Neural crest cell (in vitro differentiated cells): ENCODE results near the gene NTM. TPM values are rescaled to one million over a fixed set of nuclear protein-coding genes. Genes with fewer than 3 reads are reported as not detected.

Source experiments
- DNase-seq: peaks from one replicate; pipeline ENCODE4 v3.0.0; 2021; ENCODE audit warnings: low read depth, mixed read lengths, low spot score
- H3K27ac Mint-ChIP-seq: one replicate; pipeline ENCODE4 v1.8.0; 2021; ENCODE audit warnings: mild to moderate bottlenecking, mixed read lengths; ENCODE audit not compliant: unreplicated experiment
- H3K27me3 Mint-ChIP-seq: 2 replicates; pipeline ENCODE4 v1.8.0; 2021; ENCODE audit warnings: low read depth, mild to moderate bottlenecking, mixed read lengths
- H3K36me3 Mint-ChIP-seq: 2 replicates; pipeline ENCODE4 v1.8.0; 2021; ENCODE audit warnings: low read depth, mild to moderate bottlenecking, mixed read lengths
- H3K4me1 Mint-ChIP-seq: 2 replicates; pipeline ENCODE4 v1.8.0; 2021; ENCODE audit warnings: mixed read lengths
- H3K4me3 Mint-ChIP-seq: one replicate; pipeline ENCODE4 v1.8.0; 2021; ENCODE audit warnings: mild to moderate bottlenecking, mixed read lengths
- H3K9me3 Mint-ChIP-seq: 2 replicates; pipeline ENCODE4 v1.8.0; 2021; ENCODE audit warnings: mixed read lengths
- total RNA-seq: library from RNA; stranded (reverse); gene quantifications from 2 replicates; pipeline ENCODE4 v1.2.1, GENCODE V29; 2021
- TF ChIP-seq, protein P1 (sequence below): fragments of 200-600 bp; sonication (generic); conservative IDR thresholded peaks from 2 replicates; pipeline ENCODE4 v1.5.0; 2021; ENCODE audit warnings: antibody characterized with exemption, mild to moderate bottlenecking

Gene NTM
- total RNA-seq, 1 donor from 2014 or later: 11.3 TPM

DNA sequence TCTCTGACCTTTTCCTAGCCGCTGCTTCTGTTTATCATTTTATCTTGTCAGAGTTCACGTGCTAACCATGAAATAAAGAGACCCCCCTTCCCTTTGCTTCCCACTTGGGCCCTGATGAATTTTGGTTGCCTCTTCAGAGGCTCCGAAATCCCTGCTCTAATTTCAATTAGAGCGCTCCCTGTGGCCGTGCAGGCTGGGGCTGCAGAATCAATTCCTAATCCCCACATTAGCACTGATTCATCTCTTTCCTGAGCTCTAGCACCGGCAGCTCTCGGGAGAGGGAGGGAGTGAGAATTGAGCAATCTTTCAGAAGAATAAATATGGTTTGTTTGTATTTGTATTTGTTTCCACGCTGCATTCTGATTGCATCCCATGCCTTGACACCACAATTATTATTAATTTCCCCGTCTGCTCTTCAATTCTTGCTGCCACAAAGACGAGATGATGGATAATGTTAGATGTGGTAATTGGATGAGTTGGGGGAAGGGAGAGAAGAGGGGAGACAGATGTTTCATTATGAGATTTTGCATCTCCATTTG is 76.9 kb downstream of the NTM start:
- no peak overlapping the region for H3K27ac Mint-ChIP-seq

DNA sequence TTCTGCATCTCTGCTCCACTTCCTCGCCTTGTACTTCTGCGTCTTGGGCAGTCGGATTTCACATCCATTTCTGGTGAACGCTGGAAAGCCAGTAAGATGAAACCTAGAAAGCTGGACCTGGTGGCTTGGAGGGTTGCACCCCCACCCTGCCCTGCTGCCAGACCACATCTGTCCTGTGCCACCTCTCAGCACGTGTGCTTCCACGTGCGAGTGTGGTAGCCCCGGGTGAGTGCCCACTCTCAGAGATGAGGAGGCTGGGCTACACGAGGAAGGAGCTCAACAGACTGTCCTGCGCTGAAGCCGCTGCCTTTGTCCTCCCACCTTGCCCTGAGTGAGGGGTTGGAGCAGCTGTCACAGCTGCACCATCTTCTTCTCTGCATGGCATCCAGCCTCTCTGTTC is 77.5 kb downstream of the NTM start:
- Mint-ChIP-seq H3K27ac (no peak overlapping the region), H3K27me3 (peaks cover 2% of the 10 kb centered on the region), H3K9me3 (peaks cover 7% of the 10 kb centered on the region)

More for the DNA sequence above, 76.9 kb downstream of the NTM start:
- TF ChIP-seq, protein P1, sequence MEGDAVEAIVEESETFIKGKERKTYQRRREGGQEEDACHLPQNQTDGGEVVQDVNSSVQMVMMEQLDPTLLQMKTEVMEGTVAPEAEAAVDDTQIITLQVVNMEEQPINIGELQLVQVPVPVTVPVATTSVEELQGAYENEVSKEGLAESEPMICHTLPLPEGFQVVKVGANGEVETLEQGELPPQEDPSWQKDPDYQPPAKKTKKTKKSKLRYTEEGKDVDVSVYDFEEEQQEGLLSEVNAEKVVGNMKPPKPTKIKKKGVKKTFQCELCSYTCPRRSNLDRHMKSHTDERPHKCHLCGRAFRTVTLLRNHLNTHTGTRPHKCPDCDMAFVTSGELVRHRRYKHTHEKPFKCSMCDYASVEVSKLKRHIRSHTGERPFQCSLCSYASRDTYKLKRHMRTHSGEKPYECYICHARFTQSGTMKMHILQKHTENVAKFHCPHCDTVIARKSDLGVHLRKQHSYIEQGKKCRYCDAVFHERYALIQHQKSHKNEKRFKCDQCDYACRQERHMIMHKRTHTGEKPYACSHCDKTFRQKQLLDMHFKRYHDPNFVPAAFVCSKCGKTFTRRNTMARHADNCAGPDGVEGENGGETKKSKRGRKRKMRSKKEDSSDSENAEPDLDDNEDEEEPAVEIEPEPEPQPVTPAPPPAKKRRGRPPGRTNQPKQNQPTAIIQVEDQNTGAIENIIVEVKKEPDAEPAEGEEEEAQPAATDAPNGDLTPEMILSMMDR: no peak
- Mint-ChIP-seq H3K36me3 (no peaks in the 10 kb centered on the region), H3K27me3 (peaks cover 2% of the 10 kb centered on the region), H3K4me1 (no peaks in the 10 kb centered on the region), H3K4me3 (no peak overlapping the region), H3K9me3 (peaks cover 7% of the 10 kb centered on the region)
- DNase-seq: no peak

DNA sequence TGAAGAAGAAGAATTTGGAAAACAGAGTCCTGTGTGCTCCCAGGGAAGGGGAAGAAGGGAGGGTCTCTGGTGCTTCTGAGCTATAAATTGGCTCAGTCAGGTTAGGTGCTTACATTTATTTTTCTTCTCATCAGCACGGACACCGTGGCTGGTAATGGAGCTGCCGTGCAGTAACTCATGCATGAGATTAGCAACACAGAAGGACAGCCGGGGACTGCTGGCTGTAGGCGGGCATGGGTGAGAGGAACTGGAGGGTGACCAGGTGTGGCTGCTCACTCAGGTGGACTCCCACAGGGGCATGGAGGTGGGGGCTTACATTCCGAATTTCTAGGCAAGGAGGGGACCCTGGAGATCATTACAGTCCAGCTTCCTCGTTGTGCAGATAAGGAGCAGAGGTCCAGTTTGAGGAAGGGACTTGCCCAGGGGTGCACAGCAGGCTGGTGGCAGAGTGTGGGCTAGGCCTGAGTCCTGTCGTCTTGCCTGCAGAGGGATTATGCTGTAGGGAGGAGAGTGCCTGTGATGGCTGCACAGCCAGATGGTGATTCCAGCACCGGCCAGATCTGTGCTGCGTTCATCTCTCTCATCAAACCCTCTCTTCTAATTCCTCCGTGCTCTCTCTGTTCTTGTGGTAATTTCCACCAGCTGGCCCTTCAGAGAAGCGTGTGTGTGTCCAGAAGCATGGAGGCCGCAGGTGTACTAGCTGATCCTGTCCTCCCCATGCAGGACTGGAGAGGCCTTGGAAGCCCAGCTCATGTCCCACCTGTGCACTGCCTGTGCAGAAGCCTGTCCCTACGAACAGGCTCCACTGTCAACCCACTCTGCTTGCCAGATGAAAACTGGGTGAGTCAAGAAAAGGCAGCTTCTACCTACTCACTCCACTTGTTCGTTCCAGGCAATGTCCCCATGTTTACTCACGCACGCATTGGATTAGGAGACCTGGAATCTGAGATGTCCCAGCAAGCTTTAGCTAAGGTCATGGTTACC is 78.9 kb downstream of the NTM start:
- no peaks in the 10 kb centered on the region for H3K4me1 Mint-ChIP-seq
- H3K9me3 Mint-ChIP-seq: peaks cover 2% of the 10 kb centered on the region
- H3K4me3 Mint-ChIP-seq: no peak overlapping the region
- peaks cover 2% of the 10 kb centered on the region for H3K27me3 Mint-ChIP-seq
- DNase-seq: no peak
- no peaks in the 10 kb centered on the region for H3K36me3 Mint-ChIP-seq
- H3K27ac Mint-ChIP-seq: no peak overlapping the region
- TF ChIP-seq, protein P1: no peak

More for the DNA sequence above, 77.5 kb downstream of the NTM start:
- Mint-ChIP-seq H3K4me3 (no peak overlapping the region), H3K36me3 (no peaks in the 10 kb centered on the region), H3K4me1 (no peaks in the 10 kb centered on the region)
- no peak for DNase-seq
- TF ChIP-seq, protein P1: no peak

DNA sequence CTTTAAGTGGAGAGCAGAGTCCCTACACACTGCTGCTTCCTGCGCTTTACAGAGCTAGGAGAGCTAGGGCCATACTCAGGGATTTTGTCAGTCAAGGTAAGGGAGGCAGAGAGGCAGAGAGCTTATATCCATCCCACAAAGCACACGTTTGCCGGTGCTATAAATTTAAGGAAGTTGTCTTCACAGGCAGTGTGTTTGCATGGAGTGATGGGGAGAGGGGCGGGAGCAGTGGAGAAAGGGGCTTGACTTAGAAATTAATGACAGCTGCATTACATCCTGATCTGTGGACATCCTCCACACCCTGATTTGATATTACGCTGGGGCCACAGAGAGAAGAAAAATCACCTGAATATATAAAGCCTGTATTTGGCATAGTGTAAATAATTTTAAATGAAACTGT is 84.1 kb downstream of the NTM start:
- H3K27me3 Mint-ChIP-seq: peaks cover 2% of the 10 kb centered on the region
- TF ChIP-seq, protein P1: no peak
- no peaks in the 10 kb centered on the region for H3K36me3 Mint-ChIP-seq
- H3K27ac Mint-ChIP-seq: peak overlapping the region; percentile 21
- no peaks in the 10 kb centered on the region for H3K9me3 Mint-ChIP-seq
- H3K4me3 Mint-ChIP-seq: no peak overlapping the region
- H3K4me1 Mint-ChIP-seq: no peaks in the 10 kb centered on the region
- no peak for DNase-seq

DNA sequence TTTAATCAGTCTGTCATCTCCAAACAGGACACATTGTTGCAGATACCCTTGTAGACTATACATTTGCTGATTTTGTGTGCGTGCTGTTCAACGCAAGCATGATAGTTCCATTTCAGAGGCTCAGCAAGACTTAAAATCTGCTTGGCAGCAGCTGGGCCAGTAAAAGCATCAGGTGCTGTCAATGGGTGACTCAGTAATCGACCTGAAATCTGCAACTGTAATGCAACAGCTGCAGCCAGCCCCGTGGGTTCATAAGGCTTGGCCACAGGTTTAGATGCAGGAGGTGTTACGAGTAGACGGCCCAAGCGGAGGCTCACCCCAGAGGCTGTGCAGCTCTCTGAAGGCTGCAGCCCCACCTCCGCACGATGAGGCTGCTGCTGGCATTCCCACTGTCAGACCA is 84.6 kb downstream of the NTM start:
- Mint-ChIP-seq H3K9me3 (no peaks in the 10 kb centered on the region), H3K4me3 (no peak overlapping the region), H3K27ac (no peak overlapping the region), H3K36me3 (no peaks in the 10 kb centered on the region), H3K4me1 (no peaks in the 10 kb centered on the region), H3K27me3 (peaks cover 2% of the 10 kb centered on the region)
- DNase-seq: no peak
- TF ChIP-seq, protein P1: no peak
